HCEC 1CT (cell line): ENCODE data around the gene NXPE1.

Source experiments
- DNase-seq: peaks from one replicate; pipeline ENCODE4 v3.0.0-alpha.2; 2017

Gene NXPE1

DNA sequence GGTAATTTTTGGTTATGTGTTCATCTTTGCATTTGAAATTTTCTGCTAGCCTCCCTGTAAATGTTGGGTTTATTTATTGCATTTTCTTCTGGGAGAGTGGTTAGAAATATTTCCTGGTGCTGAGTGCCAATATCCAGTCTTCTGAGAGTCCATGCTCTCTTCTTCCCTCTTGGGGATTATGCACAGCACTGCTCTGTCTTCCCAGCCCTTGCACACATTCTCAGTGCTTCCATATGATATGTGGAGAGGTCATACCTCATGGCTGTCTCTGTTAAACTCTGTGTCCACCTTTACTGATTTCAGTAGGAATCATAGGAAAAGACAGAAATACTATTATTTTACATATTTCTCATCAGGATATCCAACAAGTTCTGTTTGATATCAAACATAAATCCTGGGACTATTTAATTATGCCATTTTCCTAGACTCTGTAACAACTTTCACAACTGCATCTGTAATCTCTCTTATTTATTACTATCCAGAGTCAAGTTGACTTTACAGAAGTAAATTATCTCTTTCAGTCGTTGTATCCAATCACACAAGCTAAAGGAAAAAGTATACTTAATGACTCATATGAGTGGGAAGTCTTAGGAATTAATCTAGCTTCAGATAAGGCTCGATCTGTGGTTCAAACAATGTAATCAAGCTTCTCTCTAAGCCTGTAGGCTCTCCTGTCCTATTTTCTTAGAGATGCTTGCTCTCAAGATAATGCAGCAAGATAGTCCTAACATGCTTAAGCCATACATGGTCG, 2.7 kb upstream of the NXPE1 start:
- peak; percentile 51 for DNase-seq

DNA sequence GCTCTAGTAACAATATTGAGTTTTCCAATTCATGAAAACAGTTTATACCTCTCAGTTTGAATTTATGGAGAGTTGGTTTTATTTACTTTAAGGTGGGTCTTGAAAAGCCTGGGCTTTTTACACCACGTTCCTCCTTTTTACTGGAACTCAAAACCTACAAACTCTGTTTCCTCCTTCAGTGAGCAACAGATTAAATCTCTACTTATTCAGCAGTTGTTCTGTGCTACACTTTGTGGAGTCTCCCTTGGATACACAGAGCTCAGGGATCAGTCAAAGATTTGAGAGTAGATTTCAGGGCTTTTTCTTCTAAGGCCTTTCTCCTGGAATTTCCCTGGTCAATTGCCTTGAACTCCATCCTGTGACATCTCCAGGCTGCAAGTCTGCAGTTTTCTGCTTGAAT, 3.5 kb downstream of the NXPE1 start:
- no peak for DNase-seq

DNA sequence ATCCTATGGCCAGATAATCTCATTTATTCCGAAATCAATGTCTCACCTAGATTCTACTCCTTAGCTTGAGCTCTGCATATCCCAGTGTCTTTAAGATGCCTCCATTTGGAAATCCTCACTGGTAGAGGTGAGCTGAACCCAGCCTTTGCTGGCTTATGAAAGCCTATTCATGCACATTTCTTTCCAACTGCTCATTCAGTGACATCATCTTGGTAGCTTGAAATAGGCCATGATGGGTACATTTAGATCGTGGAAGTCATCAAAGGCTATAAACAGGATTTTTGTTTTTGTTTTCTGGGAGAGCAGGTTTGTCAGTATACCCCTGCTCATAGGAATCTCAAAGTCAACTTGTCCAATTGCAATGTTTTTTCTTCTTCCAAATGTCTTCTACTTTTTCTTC, 6.0 kb downstream of the NXPE1 start:
- peak; percentile 65 for DNase-seq

DNA sequence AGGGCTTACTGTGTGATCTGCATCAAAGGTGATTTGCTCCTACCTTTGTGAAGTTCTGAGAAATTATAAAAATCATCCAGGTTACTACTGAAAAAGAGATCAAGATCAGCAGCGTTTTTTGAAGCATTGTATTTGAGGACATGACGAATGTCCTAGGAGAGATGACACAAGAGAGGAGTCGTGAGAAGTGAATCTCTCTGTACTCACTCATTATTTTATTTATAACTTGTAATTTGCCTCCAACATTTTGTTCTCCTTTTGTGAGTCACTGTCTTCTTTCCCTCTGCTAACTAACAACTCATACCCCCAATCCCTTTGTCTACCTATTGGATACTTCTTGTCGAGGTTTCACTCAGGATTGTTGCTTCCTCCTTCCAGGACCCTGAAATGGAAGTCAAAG, 8.6 kb downstream of the NXPE1 start:
- DNase-seq: no peak

DNA sequence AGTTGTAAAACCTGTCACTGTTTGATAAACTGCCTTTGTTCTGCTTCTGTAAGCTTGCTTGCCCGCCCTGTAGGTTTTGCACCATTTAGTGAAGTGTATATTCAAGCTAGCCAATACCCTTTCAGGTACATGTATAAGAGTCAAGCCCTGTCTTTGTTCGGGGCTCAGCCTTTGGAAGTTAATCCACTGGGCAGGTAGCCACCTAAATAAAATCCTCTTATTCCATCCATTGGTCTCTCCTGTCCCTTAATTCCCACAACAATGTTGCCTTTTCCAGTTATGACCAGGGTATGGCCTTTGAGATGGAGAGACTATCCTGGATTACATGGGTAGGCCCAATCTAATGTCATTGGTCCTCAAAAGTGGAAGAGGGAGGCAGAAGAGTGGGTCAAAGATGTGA, 34.0 kb downstream of the NXPE1 start:
- no peak for DNase-seq

DNA sequence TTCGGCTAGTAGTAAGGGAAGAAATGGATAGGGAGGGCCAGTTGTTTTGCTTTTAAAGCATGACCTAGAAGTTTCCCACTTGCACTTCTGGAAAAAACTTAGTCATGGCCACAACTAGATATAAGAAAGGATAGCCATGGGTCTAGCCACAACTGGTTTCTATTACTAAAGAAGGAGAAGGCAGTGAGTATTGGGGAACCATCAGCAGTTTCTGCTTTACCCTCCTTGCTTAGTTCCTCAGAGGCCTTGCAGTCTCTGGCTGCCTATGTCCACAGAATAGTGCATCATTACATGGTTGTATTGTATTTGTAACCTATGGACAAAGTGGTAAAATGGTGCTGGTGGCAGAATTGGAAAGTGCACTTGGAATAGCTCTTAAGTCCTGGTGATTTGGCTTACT, 35.6 kb downstream of the NXPE1 start:
- DNase-seq: no peak

DNA sequence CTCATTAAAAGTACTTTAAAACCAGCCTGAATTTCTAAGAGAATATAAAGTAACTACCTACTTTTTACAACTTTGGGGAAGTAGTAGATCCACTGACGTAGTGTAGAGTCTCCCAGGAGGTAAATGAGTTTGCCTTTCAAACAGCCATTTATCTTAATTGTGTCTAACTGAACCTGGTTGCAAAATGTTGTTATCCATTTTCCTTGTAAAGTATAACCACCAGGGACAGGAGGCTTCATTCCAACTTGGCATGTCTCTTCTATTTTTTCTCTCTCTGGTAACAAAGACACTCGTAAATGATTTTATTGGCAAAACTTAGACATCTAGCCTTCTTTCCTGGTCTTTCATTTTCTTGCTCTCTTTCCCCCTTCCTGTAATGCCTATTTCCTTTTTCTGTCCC, 36.9 kb downstream of the NXPE1 start:
- DNase-seq: no peak

DNA sequence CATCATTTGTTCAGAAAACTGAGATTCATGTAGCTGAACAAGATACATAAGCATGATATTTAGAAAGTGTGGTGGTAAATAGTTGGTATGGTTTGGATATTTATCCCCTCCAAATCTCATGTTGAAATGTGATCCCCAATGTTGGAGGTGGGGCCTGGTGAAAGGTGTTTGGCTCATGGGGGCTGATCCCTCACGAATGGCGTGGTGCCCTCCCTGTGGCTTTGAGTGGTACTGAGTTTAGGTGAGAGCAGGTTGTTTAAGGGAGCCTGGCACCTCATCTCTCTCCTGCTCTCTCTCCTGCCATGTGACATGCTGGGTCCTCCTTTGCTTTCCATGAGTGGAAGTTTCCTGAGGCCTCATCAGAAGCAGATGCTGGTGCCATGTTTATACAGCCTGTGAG, 48.1 kb downstream of the NXPE1 start:
- no peak for DNase-seq

DNA sequence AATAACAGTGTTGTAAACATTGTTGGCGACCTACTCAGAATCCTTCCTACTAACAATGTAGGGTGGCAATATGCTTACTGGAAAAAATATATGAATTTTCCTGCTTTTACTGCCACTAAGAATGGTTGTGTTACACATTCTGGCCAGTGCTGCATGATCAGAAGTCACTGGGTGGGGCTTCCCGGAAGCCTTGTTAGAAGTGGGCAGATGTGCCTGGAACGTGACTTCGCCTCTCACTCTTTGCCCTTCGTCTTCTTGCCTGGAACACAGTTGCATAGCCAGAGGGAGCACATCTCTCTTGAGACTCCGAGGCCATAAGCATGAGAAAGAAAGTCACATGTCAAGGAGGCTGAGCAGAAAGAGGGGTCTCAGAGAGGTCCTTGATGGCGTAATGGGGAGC, 48.6 kb downstream of the NXPE1 start:
- no peak for DNase-seq

DNA sequence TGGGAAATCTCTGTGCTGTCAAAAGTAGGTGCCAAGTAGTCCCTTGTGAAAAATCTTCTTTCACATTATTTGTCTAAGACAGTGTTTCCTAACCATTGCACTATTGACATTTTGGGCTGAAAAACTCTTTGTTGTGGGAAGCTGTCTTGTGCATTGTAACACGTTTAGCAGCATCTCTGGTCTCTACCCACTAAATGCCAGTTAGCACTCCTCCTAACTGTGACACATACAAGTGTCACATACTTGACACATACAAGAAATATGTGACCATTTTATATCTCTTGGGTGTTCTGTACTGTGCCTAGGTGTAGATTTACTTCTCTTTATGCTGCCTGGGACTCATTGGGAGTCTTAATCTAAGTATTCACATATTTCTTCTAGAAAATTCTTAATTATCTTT, 57.8 kb downstream of the NXPE1 start:
- DNase-seq: peak; percentile 17

DNA sequence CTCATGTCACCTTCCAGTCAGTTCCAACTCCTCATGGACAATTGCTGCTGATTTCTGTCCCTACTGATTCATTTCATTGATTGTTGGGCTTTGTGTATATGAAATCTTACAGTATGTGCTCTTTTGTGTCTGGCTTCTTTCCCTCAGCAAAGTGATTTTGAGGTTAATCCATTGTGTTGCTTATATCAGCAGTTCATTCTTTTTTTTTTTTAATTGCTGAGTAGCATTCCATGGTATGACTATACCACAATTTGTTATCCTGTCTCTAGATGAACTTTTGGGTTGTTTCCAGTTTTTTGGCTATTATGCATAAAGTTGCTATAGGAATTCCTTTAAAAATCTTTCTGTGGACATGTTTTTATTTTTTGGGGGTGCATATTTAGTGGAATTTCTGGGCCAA, 59.9 kb downstream of the NXPE1 start:
- peak; percentile 5 for DNase-seq

DNA sequence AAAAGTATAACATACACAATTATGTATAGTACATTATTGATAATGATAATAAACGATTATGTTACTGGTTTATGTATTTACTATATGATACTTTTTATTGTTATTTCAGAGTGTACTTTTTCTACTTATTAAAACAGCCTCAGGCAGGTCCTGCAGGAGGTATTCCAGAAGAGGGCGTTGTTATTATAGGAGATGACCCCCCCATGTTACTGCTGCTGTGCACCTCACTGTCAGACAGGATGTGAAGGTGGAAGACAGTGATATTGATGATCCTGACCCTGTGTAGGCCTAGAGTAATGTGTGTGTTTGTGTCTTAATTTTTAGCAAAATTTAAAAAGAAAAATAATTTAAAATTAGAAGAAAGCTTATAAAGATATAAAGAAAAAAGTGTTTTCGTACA, 62.8 kb downstream of the NXPE1 start:
- peak; percentile 11 for DNase-seq

DNA sequence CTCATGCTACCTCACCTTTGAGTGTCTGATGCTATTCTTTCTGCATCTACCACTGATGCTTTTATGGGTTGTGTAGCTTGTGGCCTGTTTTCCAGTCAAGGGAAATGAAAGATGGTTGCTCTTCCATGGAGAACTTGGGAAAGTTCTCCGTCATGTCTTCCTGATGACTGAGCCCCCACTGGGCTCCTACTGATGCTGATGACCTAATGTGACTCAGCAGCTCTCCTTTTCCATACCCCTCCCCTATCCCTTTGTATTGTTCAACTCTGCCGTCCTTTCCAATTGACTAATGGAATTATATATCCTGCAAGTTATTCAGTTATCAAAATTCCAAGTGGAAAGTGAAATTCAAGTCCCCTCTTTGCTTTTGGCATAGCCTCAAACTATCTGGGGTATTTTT, 75.8 kb downstream of the NXPE1 start:
- DNase-seq: no peak

DNA sequence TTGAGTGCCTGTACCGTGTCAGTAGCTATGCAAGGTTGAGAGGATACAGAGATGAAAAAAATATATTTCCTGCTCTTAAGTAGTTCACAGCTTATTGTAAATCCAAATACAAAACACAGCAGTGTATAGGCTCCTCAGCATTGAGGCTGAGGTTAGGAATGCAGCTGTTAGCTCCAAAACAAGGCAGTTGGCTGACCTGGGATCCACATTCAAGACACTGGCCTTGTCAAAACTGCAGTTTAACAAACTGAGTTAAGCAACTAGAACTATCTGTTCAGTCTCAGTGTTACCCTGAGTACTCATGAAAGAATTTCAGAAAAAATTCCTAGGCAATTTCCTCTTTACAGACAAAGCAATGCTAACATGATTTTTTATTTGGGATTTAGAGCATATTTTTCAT, 77.6 kb downstream of the NXPE1 start:
- no peak for DNase-seq

DNA sequence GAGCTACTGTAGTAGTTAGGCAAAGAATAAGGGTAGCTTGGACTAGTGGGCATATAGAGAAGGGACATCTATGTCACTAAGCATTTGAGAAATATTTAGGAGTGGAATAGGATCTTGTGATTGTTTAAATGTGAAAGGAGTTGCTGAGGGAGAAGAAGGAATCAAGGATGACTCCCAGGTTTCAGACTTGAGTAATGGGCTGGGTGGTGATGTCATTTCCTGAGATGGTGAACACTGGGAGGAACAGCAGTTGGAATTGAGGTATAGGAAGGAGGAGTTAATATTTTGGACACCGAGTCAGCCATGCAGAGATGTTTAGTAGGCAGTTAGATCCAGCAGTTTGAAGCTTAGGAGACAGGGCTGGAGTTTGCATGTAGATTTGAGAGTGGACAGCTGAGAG, 80.3 kb downstream of the NXPE1 start:
- no peak for DNase-seq

DNA sequence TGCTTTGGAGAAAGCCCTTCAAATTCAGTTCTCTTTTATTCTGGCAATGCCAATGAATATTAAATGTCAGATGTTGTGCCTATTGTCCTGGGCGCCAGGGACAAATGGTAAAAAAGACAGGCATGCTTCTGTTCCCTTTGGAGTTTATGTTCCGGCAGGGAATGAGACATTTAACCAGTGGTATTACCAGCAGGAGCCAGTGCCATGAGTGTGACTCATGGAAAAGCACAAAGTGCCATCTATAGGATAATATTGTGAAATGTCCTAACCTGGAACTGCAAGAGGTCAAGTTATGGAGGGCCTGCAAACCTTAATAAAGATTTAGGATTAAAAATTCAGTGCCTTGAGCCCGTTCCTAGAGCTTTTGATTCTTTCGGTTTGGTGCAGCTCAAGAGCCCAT, 80.9 kb downstream of the NXPE1 start:
- DNase-seq: peak; percentile 13

DNA sequence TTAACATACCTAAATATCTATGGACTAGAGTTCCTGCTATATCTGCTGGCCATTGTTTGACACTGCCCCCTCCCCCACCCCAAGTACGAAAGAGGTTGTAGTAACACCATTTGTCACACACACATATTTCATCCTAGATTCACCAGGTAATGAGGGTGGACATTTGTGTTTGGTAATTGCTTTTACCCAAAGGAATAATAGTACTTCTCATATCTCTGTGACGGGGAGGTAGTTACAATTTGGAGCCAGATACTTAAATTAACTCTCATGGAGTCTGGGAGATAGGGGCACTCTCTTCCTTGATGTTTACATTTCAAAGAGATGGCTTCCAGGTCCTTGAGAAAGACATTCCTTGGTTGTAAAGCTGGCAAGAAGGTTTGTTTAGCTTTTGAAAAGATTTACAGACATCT, 81.7 kb downstream of the NXPE1 start:
- DNase-seq: no peak

DNA sequence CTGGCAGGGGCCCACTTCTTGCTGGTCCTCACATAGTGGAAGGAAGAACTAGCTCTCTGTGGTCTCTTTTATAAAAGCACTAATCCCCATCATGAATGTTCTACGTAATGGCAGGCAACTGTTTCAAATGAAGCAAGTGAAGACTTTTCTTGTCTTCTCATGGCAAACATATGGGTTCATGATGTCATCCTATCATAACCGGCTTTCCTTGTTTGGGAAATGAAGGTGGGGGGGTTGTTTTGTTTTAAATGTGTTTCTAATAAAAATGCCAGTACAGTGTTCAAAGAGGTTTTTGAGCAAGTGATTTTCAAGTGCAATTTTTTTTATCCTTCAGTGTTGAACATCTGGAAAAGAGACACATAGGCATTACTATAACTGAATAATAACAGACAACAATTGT, 87.0 kb downstream of the NXPE1 start:
- no peak for DNase-seq
